ENCODE data around the gene FPGS. TPM values are rescaled to one million over a fixed set of nuclear protein-coding genes. Genes with fewer than 3 reads are reported as not detected.

Gene FPGS
- total RNA-seq, 4 donors from 2014 or later, result 31.4 to 144 (median 74.8) TPM

DNA sequence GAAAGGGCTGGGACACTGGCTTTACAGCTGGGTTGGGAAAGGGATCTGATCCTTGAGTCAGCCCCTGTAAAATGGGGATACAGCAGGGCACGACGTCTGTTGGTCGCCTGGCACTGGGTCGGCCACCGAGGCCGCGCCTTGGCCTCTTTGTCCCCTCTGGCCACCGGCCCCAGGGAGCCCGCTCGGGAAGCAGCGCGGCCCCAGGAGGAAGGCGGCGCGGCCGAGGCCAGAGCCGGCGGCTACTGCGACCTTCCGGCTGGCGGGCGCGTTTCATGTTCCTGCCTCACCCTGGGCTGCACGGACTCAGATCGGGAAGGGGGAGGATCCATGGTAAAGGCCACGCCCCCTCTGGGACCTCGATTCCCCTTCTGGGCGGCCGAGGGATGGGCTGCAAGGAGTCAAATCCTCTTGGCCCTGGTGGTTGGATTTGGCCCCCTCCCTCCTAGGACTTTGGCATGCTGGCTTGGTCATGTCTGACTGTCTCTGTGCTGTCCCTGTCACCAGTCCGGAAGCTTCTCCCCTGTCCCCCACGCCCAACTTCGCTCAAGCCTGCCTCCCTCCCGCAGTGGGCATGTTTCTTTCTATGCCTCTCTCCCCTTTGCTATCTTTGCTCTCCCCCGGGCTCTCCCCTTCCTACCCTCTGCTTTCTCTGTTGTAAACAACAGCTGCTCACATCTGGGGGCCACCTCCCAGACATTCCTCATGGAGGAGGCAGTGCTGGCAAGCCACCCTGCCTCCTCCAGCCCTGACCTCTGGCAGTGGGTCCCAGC is 25.8 kb downstream of the FPGS start:
- H3K36me3 ChIP-seq, result no peaks in the 10 kb centered on the region
- H3K27me3 ChIP-seq, result peaks cover 14% of the 10 kb centered on the region
- 20% methylated on average over 21 of the region's 34 CpGs; no CpG with 5 or more reads in 1 of the 2 donors for WGBS, 2 donors (ENCODE audit: low coverage in 1 of 2)
- no peaks in the 10 kb centered on the region for H3K9me3 ChIP-seq
- H3K27ac ChIP-seq, result peak overlapping the region; percentile 73 to 79 (median 77)
- DNase-seq, result peak; percentile 79
- TF ChIP-seq, protein P1, sequence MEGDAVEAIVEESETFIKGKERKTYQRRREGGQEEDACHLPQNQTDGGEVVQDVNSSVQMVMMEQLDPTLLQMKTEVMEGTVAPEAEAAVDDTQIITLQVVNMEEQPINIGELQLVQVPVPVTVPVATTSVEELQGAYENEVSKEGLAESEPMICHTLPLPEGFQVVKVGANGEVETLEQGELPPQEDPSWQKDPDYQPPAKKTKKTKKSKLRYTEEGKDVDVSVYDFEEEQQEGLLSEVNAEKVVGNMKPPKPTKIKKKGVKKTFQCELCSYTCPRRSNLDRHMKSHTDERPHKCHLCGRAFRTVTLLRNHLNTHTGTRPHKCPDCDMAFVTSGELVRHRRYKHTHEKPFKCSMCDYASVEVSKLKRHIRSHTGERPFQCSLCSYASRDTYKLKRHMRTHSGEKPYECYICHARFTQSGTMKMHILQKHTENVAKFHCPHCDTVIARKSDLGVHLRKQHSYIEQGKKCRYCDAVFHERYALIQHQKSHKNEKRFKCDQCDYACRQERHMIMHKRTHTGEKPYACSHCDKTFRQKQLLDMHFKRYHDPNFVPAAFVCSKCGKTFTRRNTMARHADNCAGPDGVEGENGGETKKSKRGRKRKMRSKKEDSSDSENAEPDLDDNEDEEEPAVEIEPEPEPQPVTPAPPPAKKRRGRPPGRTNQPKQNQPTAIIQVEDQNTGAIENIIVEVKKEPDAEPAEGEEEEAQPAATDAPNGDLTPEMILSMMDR (IDR thresholded peaks at IDR 0.05), result no peak
- TF ChIP-seq POLR2AphosphoS5 (IDR thresholded peaks at IDR 0.05) (peak; percentile 68 to 81 (median 70)), POLR2A (IDR thresholded peaks at IDR 0.05) (peak; percentile 57)
- H3K4me1 ChIP-seq, result peaks cover 0 to 42% (median 13%) of the 10 kb centered on the region in 4 donors
- intact Hi-C loops (cut with DNase I; ENCODE audit: low total_unique reads) (no loop called here), in situ Hi-C loops (cut with MboI; ENCODE audit: low pct_ligation_motif_present in 1 of 4, low pct_unique_long_range_greater_than_20kb in 1 of 4, low sequenced_read_pairs in 3 of 4) (no loop called here)
- H3K4me3 ChIP-seq, result peak overlapping the region in 3 of 4 donors; percentile 6 to 35 (median 12)

DNA sequence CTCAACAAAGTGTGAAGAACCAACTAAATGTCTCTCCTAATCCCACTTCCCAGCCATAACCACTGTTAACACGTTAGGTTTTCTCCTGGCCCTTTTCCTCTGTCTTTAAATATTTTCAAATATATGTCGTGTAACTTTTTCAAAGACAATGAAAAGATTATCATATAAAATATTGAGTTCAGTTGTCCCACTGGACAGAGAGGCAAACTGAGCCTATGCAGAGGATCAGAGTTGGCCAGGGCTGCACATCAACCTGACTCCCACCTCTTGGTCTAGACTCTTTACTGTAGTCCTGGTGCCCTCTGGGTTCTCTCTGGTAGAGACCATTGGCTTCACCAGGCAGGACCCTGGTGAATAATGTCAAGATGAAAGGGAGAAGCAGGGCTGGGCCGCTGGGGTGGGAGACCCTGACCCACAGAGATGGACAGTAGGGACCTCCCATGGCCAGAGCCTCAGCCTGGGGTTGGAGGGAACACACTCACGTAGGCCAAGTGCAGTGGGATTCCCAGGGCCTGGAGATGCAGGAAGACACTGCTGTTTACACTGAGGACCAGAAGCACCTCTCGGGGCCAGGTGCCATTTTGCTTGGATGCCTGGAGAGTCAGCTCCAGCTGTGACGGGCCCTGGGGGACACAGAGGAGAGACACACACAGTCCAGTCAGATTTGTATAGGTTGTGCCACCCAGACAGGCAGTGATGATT is 26.7 kb downstream of the FPGS start:
- H3K27ac ChIP-seq, result peak overlapping the region; percentile 73 to 79 (median 77)
- DNase-seq, result no peak
- H3K4me3 ChIP-seq, result no peak overlapping the region
- H3K4me1 ChIP-seq, result peaks cover 0 to 46% (median 13%) of the 10 kb centered on the region in 4 donors
- in situ Hi-C loops (cut with MboI; ENCODE audit: low pct_ligation_motif_present in 1 of 4, low pct_unique_long_range_greater_than_20kb in 1 of 4, low sequenced_read_pairs in 3 of 4), result no loop called here
- intact Hi-C loops (cut with DNase I; ENCODE audit: low total_unique reads), result no loop called here
- peaks cover 14% of the 10 kb centered on the region for H3K27me3 ChIP-seq
- no peak for TF ChIP-seq POLR2AphosphoS5 (IDR thresholded peaks at IDR 0.05)
- TF ChIP-seq, protein P1 (IDR thresholded peaks at IDR 0.05), result no peak
- no peak for TF ChIP-seq EP300 (IDR thresholded peaks at IDR 0.05; ENCODE audit: low read depth)
- TF ChIP-seq POLR2A (IDR thresholded peaks at IDR 0.05), result no peak
- H3K9me3 ChIP-seq, result no peaks in the 10 kb centered on the region
- no peaks in the 10 kb centered on the region for H3K36me3 ChIP-seq
- WGBS, 2 donors (ENCODE audit: low coverage in 1 of 2), result 58 to 74% methylated on average over 3 to 6 of the region's 6 CpGs

DNA sequence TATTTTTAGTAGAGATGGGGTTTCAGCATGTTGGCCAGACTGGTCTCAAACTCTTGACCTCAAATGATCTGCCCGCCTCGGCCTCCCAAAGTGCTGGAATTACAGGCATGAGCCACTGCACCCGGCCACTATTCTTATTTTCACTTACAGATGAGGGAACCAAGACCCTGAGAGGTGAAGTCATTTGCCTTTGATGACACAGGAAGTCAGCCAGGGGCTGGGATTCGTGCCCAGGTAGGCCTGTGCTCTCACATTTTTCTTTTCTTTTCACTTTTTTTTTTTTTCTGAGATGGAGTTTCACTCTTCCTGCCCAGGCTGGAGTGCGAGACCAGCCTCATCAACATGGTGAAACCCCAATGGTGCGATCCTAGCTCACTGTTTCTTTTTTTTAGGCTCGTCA is 29.6 kb downstream of the FPGS start:
- Histone ChIP-seq H3K36me3 (no peaks in the 10 kb centered on the region), H3K9me3 (no peaks in the 10 kb centered on the region), H3K4me3 (no peak overlapping the region), H3K4me1 (peaks cover 6 to 56% (median 23%) of the 10 kb centered on the region in 4 donors), H3K27ac (peak overlapping the region; percentile 17 to 84 (median 74)), H3K27me3 (peaks cover 5% of the 10 kb centered on the region)
- intact Hi-C loops (cut with DNase I; ENCODE audit: low total_unique reads) (no loop called here), in situ Hi-C loops (cut with MboI; ENCODE audit: low pct_ligation_motif_present in 1 of 4, low pct_unique_long_range_greater_than_20kb in 1 of 4, low sequenced_read_pairs in 3 of 4) (no loop called here)
- TF ChIP-seq, protein P1 (IDR thresholded peaks at IDR 0.05), result no peak
- TF ChIP-seq EP300 (IDR thresholded peaks at IDR 0.05; ENCODE audit: low read depth) (no peak), POLR2A (IDR thresholded peaks at IDR 0.05) (no peak), POLR2AphosphoS5 (IDR thresholded peaks at IDR 0.05) (no peak)
- DNase-seq, result no peak
- WGBS, 2 donors (ENCODE audit: low coverage in 1 of 2), result 78% methylated on average over 3 to 7 of the region's 7 CpGs

DNA sequence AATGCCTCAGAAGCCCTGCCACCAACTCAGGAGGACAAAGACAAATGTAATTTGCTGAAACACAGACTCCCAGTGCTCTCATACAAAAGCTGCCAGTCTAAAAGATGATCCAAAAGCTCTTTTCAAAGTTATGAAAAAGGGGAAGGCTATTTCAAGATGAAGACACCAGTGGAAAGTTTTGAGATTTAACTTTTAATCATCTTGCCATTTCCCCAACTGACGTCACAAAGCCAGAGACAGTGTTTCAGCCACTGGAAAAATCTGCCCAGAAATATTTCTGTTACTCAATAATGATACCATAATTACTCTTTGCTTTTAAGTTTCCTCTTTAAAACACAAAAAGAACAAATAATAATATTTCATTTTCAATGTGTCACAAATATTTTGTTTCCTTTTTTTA is 30.9 kb downstream of the FPGS start:
- peaks cover 5% of the 10 kb centered on the region for H3K27me3 ChIP-seq
- peaks cover 6 to 58% (median 24%) of the 10 kb centered on the region in 4 donors for H3K4me1 ChIP-seq
- in situ Hi-C loops (cut with MboI; ENCODE audit: low pct_ligation_motif_present in 1 of 4, low pct_unique_long_range_greater_than_20kb in 1 of 4, low sequenced_read_pairs in 3 of 4), result no loop called here
- peak overlapping the region; percentile 71 to 87 (median 81) for H3K27ac ChIP-seq
- no peaks in the 10 kb centered on the region for H3K9me3 ChIP-seq
- WGBS, 2 donors (ENCODE audit: low coverage in 1 of 2), result 21 to 22% methylated on average over 1 of the region's 1 CpG
- no peak overlapping the region for H3K4me3 ChIP-seq
- DNase-seq, result no peak
- no peaks in the 10 kb centered on the region for H3K36me3 ChIP-seq
- intact Hi-C loops (cut with DNase I; ENCODE audit: low total_unique reads), result no loop called here
- no peak for TF ChIP-seq EP300 (IDR thresholded peaks at IDR 0.05; ENCODE audit: low read depth)
- peak in 1 of 3 donors; percentile 26 for TF ChIP-seq POLR2AphosphoS5 (IDR thresholded peaks at IDR 0.05)
